ENCODE results near the gene DAGLA.

The DAGLA gene

GRCh38 chr11:61731211-61731951, 51.2 kb downstream of the DAGLA start:
- no peak for DNase-seq

- DNase-seq = no peak
Measured at GRCh38 chr11:61731952-61732675, 51.9 kb downstream of the DAGLA start.

DNA sequence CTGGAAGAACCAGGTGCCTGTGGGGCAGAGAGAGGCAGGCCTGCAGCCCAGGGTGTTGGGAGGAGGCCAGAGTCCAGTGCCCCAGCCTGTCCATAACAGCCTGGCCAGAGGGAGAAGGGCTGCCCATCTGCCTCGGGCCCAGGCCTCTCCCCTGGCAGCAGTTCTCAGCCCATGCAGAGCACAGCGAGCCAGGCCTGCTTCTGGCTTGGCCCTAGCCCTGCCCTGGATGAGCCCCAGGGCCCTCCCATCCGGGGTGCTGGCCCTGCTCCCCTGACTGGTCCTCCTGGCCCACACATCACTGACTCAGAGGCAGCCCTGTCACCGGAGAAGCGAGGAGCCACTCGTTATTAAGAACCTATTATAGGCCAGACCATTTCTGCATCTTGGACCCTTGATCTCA, 52.5 kb downstream of the DAGLA start:
- DNase-seq = no peak

DNA sequence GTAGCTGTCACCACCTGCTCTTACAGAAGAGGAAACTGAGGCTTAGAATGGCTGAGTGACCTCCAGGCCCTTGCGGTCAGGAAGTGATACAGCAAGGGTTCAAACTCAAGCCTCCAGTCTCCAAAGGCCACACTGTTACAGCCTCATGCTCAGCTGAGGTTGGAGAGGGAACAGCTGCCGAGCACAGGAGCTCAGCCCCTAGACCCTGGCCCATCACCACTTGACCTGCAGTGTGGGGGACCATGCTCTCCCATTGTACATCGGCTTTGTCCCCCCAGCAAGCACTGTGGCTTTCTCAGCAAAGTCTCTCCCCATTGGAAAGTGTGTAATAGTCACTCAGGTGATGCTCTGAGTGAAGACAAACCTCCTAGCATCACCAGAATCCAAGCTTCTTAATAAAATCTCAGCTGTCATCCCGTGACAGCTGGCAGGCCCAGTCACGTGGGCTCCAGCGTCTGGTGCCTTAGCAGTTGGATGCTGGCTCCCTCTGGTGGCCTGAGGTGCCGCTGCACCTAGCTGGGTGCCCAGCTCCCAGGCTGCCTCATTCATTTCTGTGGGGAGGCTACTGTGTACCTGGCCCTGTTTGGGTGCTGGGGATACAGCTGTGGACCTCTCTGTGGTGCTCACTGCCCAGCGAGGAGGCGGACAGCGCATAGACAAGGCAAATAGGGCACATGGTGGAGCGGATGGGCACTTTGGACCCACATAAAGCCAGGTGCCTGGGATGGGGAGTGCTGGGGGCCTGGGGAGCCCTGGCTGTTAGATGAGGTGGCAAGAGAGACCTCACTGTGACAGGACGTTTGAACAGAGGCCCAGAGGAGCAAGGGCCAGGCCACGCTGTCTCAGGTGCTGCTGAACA, 53.2 kb downstream of the DAGLA start:
- peak; percentile 94 for DNase-seq

- DNase-seq = no peak
Measured at GRCh38 chr11:61734767-61735166, 54.6 kb downstream of the DAGLA start.

GRCh38 chr11:61735391-61735790, 55.2 kb downstream of the DAGLA start:
- no peak for DNase-seq

DNA sequence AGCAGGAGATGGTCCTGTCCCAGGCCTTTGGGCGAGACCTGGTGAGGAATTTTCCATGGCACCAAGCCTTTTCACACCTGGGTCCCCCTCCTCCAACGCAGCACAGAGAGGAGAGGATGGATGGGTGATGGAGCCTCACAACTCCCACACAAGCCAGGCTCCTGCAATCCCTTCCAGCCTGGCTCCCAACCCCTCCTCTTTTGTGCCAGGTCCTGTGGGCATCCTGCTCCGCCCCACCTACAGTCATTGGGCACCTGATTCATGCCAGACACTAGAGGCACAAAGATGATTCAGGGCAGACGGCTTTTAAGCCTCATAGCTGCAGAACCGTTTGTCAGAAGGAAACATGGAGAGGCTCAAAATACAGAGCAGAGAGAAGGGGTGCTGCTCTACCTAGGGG, 56.1 kb downstream of the DAGLA start:
- DNase-seq = no peak

GRCh38 chr11:61737131-61737530, 56.9 kb downstream of the DAGLA start:
- DNase-seq = peak; percentile 21

DNA sequence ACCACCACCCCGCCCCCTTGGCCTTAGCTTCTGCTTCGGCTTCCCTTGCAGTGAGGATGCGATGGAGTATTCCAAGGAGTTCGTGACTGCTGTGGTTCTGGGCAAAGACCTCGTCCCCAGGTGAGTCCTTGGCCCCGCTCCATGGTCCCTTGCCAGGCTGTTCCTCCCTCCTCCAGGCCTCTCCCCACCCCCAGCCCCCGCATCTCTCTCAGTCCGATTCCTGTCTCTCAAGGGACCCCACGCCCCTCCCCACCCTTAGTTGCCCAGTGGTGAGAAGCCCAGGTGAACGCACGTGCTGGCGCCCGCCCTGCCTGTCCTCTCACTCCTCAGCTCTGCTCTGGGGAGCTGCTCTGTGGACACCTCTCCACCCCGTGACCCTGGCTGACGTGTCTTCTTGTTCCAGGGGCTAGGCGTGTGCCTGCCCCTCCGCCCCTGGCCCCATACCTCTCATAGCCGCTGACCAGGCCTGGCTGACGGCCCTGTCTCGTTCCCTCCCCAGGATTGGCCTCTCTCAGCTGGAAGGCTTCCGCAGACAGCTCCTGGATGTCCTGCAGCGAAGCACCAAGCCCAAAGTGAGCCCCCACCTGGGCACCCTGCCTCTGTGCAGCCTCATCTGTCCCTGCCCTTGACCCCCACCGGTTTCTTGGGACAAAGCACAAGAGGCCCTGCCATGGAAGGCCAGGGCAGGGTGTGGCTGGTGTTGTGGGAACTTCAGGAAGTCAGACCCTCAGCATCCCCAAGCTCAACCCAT, 57.6 kb downstream of the DAGLA start:
- DNase-seq = no peak

DNA sequence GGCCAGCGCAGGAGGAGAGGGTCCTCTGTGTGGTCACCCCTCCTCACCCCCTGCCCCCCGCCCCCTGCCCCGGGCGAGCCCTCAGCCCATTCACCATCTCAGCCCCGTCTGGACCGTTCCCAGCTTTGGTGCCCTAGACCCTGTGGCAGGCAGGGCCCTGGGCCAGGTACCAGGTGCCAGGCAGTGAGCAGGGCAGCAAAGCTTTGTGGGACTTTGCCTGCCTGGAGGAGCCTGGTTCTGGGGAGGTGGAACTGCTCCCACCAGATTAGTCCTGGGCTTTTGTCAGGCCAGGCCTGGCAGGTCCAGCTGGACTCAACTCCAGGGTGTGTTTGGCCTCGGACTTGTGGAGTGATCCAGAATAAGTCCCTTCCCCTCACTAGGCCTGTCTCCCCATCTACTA, 58.6 kb downstream of the DAGLA start:
- no peak for DNase-seq

DNA sequence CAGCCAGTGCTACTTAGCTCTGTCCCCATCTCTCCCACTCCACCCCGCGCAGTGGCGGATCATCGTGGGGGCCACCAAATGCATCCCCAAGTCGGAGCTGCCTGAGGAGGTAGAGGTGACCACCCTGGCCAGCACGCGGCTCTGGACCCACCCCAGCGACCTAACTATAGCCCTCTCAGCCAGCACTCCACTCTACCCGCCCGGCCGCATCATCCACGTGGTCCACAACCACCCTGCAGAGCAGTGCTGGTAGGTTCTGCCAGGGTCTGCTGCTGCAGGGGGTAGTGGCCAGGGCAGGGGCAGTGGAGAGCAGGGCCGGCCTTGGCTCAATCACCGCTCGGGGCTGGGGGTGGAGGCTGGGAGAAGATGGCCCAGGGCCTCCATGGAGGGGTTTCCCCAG, 59.2 kb downstream of the DAGLA start:
- DNase-seq = no peak

GRCh38 chr11:61739966-61740365, 59.8 kb downstream of the DAGLA start:
- DNase-seq = no peak

- DNase-seq = no peak
Measured at GRCh38 chr11:61742391-61742790, 62.2 kb downstream of the DAGLA start.

- no peak for DNase-seq
Measured at GRCh38 chr11:61743486-61744095, 63.4 kb downstream of the DAGLA start.

DNA sequence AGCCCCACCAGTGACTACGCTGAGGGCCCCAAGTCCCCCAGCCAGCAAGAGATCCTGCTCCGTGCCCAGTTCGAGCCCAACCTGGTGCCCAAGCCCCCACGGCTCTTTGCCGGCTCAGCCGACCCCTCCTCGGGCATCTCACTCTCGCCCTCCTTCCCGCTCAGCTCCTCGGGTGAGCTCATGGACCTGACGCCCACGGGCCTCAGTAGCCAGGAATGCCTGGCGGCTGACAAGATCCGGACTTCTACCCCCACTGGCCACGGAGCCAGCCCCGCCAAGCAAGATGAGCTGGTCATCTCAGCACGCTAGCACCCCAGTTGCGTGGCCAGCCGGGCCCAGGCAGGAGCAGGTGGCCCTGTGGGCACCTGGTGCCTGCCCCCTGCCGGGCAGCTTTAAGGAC, 64.0 kb downstream of the DAGLA start:
- DNase-seq = no peak

GRCh38 chr11:61744609-61745156, 64.5 kb downstream of the DAGLA start:
- DNase-seq = no peak

DNA sequence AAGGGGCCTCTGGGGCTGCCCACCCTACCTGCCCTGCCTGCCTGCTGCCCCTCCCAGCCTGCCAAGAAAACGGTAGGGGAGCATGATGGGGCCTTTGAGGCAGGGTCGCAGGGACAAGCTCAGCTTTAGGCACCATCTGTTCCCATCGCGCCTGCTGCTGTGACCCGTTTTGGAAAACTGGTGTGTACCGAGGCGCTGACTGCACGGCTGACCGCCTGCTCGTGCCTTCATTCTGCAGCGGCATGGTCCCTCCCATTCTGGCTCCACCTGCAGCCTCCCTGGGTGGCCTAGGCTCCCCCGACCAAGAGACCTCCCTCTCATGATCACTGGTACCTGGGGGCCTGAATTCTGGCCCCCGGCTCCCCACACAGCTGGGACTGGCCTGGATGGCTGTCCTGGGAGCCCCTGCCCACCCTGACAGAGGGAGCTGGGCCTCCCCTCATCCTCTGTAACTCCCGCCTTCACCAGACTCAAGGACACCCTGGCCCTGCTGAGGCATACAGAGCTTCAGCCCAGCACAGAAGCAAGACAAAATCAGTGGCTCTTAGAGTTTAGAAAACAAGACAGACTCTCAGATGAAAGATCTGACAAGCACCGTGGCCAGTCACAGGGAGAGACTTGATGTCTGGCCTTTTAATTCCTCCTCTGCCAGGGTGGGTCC, 65.7 kb downstream of the DAGLA start:
- peak; percentile 74 for DNase-seq

- DNase-seq = no peak
Measured at GRCh38 chr11:61746442-61747191, 66.4 kb downstream of the DAGLA start.

DNA sequence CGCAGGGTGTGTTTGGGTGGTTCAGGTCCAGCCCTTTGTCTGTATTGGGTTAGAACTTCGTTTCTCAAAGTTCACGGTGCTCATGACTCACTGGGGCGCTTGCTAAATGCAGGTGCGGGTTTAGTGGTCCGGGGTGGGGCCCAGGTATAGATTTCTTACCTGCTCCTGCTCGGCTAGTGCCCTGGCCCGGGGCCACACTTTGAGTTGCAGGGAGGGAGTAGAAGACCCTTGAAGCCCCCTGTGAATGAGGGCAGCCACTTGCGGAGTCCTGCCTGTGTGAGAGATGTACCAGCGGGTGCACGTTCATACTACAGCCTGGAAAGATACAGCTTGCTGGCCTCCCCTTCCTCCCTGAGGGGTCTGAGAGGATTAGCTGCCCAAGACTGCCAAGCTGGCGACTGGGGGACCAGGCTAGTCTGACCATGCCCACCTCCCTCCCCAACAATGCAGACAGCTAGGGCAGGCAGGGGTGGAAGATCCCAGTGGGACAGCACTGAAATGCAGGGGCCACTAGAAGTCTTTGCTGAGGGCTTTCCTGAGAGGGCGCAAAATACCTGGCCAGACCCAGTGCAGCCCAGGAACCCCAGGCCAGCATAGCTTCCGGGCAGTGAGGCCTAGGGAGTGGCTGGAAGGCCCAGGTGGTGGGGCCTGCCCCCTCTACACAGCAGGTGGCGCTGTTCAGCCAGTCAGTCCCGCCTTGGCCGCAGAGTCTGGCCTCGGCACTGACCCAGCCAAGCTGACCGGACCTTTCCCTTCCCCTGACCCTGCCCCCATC, 67.2 kb downstream of the DAGLA start:
- peak; percentile 63 for DNase-seq

GRCh38 chr11:61747967-61748285, 67.7 kb downstream of the DAGLA start:
- no peak for DNase-seq

Measured in NCI-H82 (cell line).